Natural killer cell (primary cell): ENCODE results near the gene CREB3. TPM values are rescaled to one million over a fixed set of nuclear protein-coding genes. Genes with fewer than 3 reads are reported as not detected.
A peak's percentile ranks its signal among the peaks of the same experiment; 100 is the strongest.

Experiments used
- ATAC-seq, 3 donors: fragments of 150-1000 bp in 2 of 3; fragments of 200-7000 bp in 1 of 3; cut with Tn5 transposase; 1 replicate in 1 of 3; 2 replicates in 2 of 3; pipeline ENCODE4 v1.10.0; 2021; ENCODE audit warnings: mild to moderate bottlenecking in 2 of 3, moderate library complexity in 2 of 3
- DNase-seq, 2 donors: peaks; one replicate each; pipeline versions ENCODE4 v3.0.0 to v3.0.0-alpha.2; 2013 to 2021; ENCODE audit warnings: mixed read lengths in 1 of 2
- H3K27ac ChIP-seq: one replicate; pipeline ENCODE4 v1.5.1; 2013; ENCODE audit warnings: mild to moderate bottlenecking, low read length
- H3K27me3 ChIP-seq: one replicate; pipeline ENCODE4 v1.6.1; 2013; ENCODE audit warnings: low read length; ENCODE audit not compliant: control insufficient read depth, insufficient read depth
- H3K36me3 ChIP-seq: one replicate; pipeline ENCODE4 v1.6.1; 2013; ENCODE audit warnings: low read length; ENCODE audit not compliant: control insufficient read depth, insufficient read depth
- H3K4me1 ChIP-seq: one replicate; pipeline ENCODE4 v1.6.1; 2013; ENCODE audit warnings: low read length; ENCODE audit not compliant: control insufficient read depth, insufficient read depth
- H3K4me3 ChIP-seq: one replicate; pipeline ENCODE4 v1.5.1; 2013; ENCODE audit warnings: low read length
- H3K9me3 ChIP-seq: one replicate; pipeline ENCODE4 v1.6.1; 2013; ENCODE audit warnings: low read length; ENCODE audit not compliant: control insufficient read depth, insufficient read depth
- H3K27ac Mint-ChIP-seq, 2 donors: one replicate each; pipeline ENCODE4 v1.8.0; 2022; ENCODE audit warnings: mild to moderate bottlenecking in 2 of 2, mixed read lengths in 2 of 2, moderate library complexity in 1 of 2
- H3K27me3 Mint-ChIP-seq, 2 donors: one replicate each; pipeline ENCODE4 v1.8.0; 2022; ENCODE audit warnings: low read depth in 2 of 2, mixed read lengths in 2 of 2
- H3K36me3 Mint-ChIP-seq: one replicate; pipeline ENCODE4 v1.8.0; 2022; ENCODE audit warnings: mixed read lengths
- H3K4me1 Mint-ChIP-seq, 2 donors: one replicate each; pipeline ENCODE4 v1.8.0; 2022; ENCODE audit warnings: mixed read lengths in 2 of 2
- H3K4me3 Mint-ChIP-seq: one replicate; pipeline ENCODE4 v1.8.0; 2022; ENCODE audit warnings: mild to moderate bottlenecking, moderate library complexity, mixed read lengths
- H3K9me3 Mint-ChIP-seq, 2 donors: one replicate each; pipeline ENCODE4 v1.8.0; 2022; ENCODE audit warnings: mixed read lengths in 2 of 2
- WGBS: methylation state at CpG from one replicate; pipeline ENCODE4 v1.1.7; 2013; ENCODE audit warnings: missing lambda C conversion rate; ENCODE audit not compliant: insufficient coverage; 5-methylcytosine and 5-hydroxymethylcytosine counted together
- intact Hi-C: fragments of 100-400 bp; cut with micrococcal nuclease; formaldehyde crosslinking; loops from one replicate; pipeline ENCODE4 v1.14.2; 2022
- total RNA-seq, 4 donors: library from RNA; stranded (reverse); fragments of 120-200 nt in 1 of 4; gene quantifications; one replicate each; pipeline versions ENCODE4 v1.2.3 to v1.2.4, GENCODE V29; 2013 to 2022
- TF ChIP-seq, protein P1 (sequence below): fragments of 200-600 bp; IDR thresholded peaks from one replicate; pipeline ENCODE4 v1.8.0; 2022; ENCODE audit warnings: antibody characterized with exemption

Gene CREB3
- total RNA-seq, 3 donors from 2014 or later (not counting 1 experiment from before 2014, with no cell fraction given): 15.7 to 19.7 (median 18.8) TPM

DNA sequence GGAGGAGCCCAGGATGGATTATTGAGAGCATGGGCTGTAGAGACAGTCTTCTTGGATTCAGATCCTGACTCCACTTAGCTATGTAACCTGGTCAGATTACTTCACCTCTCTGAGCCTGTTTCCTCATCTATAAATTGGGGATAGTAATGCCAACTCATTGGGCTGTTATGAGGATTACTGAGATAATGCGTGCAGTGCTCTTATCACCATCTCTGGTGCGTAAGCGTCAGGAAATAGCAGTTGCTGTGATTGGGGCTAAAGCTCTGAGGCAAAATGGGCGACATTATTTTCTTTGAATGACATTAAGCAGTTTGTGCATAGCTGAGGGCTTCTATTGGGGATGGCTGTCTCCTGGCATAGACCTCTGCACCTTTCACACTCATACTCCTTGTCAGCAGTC is 22.6 kb downstream of the CREB3 start:
- peaks cover 36% of the 10 kb centered on the region for H3K36me3 ChIP-seq
- ATAC-seq (no peak), DNase-seq (no peak)
- no peaks in the 10 kb centered on the region for H3K27me3 Mint-ChIP-seq
- no peaks in the 10 kb centered on the region for H3K27me3 ChIP-seq
- peaks cover 31 to 42% of the 10 kb centered on the region in 2 donors for H3K4me1 Mint-ChIP-seq
- no peaks in the 10 kb centered on the region for H3K36me3 Mint-ChIP-seq
- intact Hi-C loops: no loop called here
- no peak overlapping the region for H3K4me3 ChIP-seq
- TF ChIP-seq, protein P1, sequence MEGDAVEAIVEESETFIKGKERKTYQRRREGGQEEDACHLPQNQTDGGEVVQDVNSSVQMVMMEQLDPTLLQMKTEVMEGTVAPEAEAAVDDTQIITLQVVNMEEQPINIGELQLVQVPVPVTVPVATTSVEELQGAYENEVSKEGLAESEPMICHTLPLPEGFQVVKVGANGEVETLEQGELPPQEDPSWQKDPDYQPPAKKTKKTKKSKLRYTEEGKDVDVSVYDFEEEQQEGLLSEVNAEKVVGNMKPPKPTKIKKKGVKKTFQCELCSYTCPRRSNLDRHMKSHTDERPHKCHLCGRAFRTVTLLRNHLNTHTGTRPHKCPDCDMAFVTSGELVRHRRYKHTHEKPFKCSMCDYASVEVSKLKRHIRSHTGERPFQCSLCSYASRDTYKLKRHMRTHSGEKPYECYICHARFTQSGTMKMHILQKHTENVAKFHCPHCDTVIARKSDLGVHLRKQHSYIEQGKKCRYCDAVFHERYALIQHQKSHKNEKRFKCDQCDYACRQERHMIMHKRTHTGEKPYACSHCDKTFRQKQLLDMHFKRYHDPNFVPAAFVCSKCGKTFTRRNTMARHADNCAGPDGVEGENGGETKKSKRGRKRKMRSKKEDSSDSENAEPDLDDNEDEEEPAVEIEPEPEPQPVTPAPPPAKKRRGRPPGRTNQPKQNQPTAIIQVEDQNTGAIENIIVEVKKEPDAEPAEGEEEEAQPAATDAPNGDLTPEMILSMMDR: no peak
- no peak overlapping the region for H3K27ac ChIP-seq
- no peaks in the 10 kb centered on the region for H3K9me3 ChIP-seq
- WGBS: 95% methylated on average over 4 of the region's 4 CpGs
- H3K4me3 Mint-ChIP-seq: no peak overlapping the region
- H3K9me3 Mint-ChIP-seq: no peaks in the 10 kb centered on the region
- H3K27ac Mint-ChIP-seq: no peak overlapping the region
- H3K4me1 ChIP-seq: peaks cover 19% of the 10 kb centered on the region

DNA sequence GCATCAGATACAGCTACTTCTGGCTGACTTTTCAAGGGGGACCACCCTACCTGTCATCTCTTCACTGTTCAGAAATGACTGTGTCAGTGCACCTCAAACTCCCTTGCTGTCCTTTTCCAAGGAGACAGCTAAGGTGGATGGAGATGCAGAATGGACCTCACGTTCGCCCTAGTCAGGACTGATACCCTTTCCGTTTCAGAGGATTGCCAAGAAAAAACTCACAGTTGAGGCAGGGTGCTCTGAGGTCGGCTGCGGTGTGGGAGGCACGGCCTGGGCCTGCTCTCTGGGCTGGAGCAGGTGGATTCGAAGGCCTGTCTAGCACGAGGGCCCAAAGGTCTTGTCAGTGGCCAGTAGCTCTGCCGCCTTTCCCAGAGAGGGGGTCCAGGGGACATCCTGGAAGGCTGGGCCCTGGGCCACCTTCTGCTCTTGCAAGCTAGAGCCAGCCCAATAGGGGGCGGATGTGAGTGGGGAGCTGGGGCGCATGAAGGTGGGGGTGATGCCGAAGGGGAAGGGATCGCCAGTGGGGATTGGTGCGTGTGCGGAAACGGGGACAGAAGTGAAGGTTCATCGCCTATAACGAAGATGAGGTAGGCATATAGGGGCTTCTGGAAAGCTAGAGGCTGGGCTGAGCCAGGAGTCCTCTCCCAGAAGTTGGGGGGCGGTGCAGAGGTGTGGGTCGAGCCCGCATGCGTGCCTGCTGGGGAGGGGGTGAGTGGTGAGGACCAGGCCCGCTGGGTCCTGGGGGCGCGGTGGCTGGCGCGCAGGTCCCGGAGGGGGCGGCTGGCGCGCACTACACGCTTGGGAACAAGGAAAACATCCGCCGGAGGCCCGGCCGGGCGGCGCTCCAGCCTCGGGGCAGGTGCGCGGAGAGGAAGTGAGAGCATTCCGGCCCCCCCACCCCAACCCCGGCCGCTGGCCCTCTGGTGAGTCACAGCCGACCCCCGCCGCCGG is 24.1 kb downstream of the CREB3 start:
- Mint-ChIP-seq H3K4me3 (peak overlapping the region; percentile 97), H3K4me1 (peaks cover 29 to 34% of the 10 kb centered on the region in 2 donors), H3K27ac (peak overlapping the region; percentile 75 to 97), H3K36me3 (no peaks in the 10 kb centered on the region), H3K9me3 (no peaks in the 10 kb centered on the region), H3K27me3 (no peaks in the 10 kb centered on the region)
- H3K9me3 ChIP-seq: no peaks in the 10 kb centered on the region
- 6% methylated on average over 48 of the region's 48 CpGs for WGBS
- no peaks in the 10 kb centered on the region for H3K27me3 ChIP-seq
- TF ChIP-seq, protein P1: peak; percentile 71
- ATAC-seq: peak; percentile 89 to 92 (median 90)
- peak overlapping the region; percentile 91 for H3K4me3 ChIP-seq
- peaks cover 16% of the 10 kb centered on the region for H3K4me1 ChIP-seq
- DNase-seq: peak; percentile 59 to 88
- intact Hi-C loops: loop anchor here (2.0 kb wide), 1 partner anchor 24 kb away; the partner anchor contains the start of genes CREB3 and TLN1
- H3K27ac ChIP-seq: peak overlapping the region; percentile 85
- H3K36me3 ChIP-seq: peaks cover 27% of the 10 kb centered on the region

DNA sequence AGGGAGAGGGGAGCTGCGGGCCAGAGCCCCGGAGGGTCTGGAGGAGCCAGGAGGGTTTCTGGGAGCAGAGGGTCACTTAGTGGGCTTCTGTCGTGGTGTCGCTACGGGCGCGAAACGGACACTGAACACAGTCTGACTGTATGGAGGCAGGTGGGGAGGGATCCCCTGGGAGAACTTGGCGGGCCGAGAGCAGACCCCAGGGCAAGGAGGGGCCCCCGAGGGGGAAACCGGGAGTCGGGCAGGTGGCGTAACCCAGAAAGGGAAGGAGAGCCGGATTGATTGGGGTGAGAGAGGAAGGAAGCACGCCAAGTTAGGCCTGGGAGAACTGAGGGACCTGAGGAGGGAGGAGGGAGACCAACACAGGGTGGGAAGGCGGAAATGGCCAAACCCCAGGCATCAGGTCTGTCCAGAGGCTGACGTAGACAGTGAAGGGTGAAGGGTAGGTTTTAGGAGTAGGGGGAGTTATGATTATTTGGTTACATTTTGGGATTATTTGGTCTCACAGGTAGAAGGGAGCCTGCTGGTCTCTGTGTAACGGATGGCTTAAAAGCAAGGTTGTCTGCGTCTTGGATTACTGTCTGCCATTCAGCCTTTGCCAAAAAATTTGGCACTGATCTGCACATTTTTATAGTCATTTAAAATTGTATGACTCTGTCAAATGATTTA is 24.9 kb downstream of the CREB3 start:
- Histone ChIP-seq H3K4me1 (peaks cover 16% of the 10 kb centered on the region), H3K36me3 (peaks cover 19% of the 10 kb centered on the region), H3K9me3 (no peaks in the 10 kb centered on the region), H3K4me3 (peak overlapping the region; percentile 91), H3K27ac (peak overlapping the region; percentile 85), H3K27me3 (no peaks in the 10 kb centered on the region)
- 4% methylated on average over 20 of the region's 20 CpGs for WGBS
- DNase-seq (peak in 1 of 2 donors; percentile 45), ATAC-seq (peak in 2 of 3 donors; percentile 7 to 24)
- peak overlapping the region; percentile 97 for H3K4me3 Mint-ChIP-seq
- no peaks in the 10 kb centered on the region for H3K9me3 Mint-ChIP-seq
- peak overlapping the region; percentile 24 to 97 for H3K27ac Mint-ChIP-seq
- H3K4me1 Mint-ChIP-seq: peaks cover 29 to 34% of the 10 kb centered on the region in 2 donors
- intact Hi-C loops: loop anchor here (2.0 kb wide), 1 partner anchor 25 kb away; the partner anchor contains the start of genes CREB3 and TLN1
- no peaks in the 10 kb centered on the region for H3K27me3 Mint-ChIP-seq
- H3K36me3 Mint-ChIP-seq: no peaks in the 10 kb centered on the region
- TF ChIP-seq, protein P1: no peak
